SK-N-SH (cell line): ENCODE results near the gene NREP.

Experiments used
- CTCF ChIP-seq: fragments of 200-600 bp; sonication (generic); IDR thresholded peaks from 2 replicates; pipeline ENCODE4 v1.6.1; 2017; ENCODE audit warnings: antibody characterized with exemption, mild to moderate bottlenecking, moderate library complexity
- ELF1 ChIP-seq: IDR thresholded peaks from 2 replicates; pipeline ENCODE4 v1.4.0; 2012
- FOSL2 ChIP-seq: IDR thresholded peaks from 2 replicates; pipeline ENCODE4 v1.4.0; 2012; ENCODE audit warnings: low read depth, mild to moderate bottlenecking, moderate library complexity, borderline replicate concordance
- NRF1 ChIP-seq: IDR thresholded peaks from 2 replicates; pipeline ENCODE4 v1.6.1; 2012; ENCODE audit warnings: low read depth, mild to moderate bottlenecking, low read length
- REST ChIP-seq: IDR thresholded peaks from 2 replicates; pipeline ENCODE4 v1.6.1; 2012; ENCODE audit warnings: mild to moderate bottlenecking, low read depth, low read length, moderate library complexity
- YY1 ChIP-seq: IDR thresholded peaks from 2 replicates; pipeline ENCODE4 v1.4.0; 2012; ENCODE audit warnings: low read depth, mild to moderate bottlenecking

- TF ChIP-seq CTCF (no peak), ELF1 (no peak), REST (no peak), FOSL2 (no peak), YY1 (no peak), NRF1 (no peak)
Observed at GRCh38 chr5:111743988-111744387, 13.0 kb downstream of the NREP start.
